Neural cell (in vitro differentiated cells): Measurements from ENCODE around the gene MSLN. TPM values are rescaled to one million over a fixed set of nuclear protein-coding genes. Genes with fewer than 3 reads are reported as not detected.

Source experiments
- H2AFZ ChIP-seq: fragments of 200-600, 300-800 bp; sonication (generic), shearing (Covaris generic); 2 replicates; pipeline ENCODE4 v1.6.0; 2014; ENCODE audit warnings: low read depth, mild to moderate bottlenecking, antibody characterized with exemption, low read length, moderate library complexity
- H3F3A ChIP-seq: fragments of 200-600 bp; shearing (Covaris generic); 2 replicates; pipeline ENCODE4 v1.6.1; 2016; ENCODE audit warnings: mild to moderate bottlenecking, moderate library complexity, mixed read lengths, antibody characterized with exemption, low read length; ENCODE audit not compliant: insufficient read depth, poor library complexity, severe bottlenecking
- H3K27ac ChIP-seq: fragments of 200-600, 300-800 bp; sonication (generic), shearing (Covaris generic); 2 replicates; pipeline ENCODE4 v1.5.1; 2014; ENCODE audit warnings: mild to moderate bottlenecking, low read length, moderate library complexity
- H3K27me3 ChIP-seq: fragments of 300-800, 200-600 bp; sonication (generic), shearing (Covaris generic); 2 replicates; pipeline ENCODE4 v1.6.0; 2014; ENCODE audit warnings: mild to moderate bottlenecking, low read depth, low read length, moderate library complexity; ENCODE audit not compliant: insufficient read depth
- H3K36me3 ChIP-seq: fragments of 300-800, 200-600 bp; sonication (generic), shearing (Covaris generic); 2 replicates; pipeline ENCODE4 v1.5.1; 2014; ENCODE audit warnings: mild to moderate bottlenecking, antibody characterized with exemption, low read length, moderate library complexity; ENCODE audit not compliant: insufficient read depth
- H3K4me2 ChIP-seq: fragments of 300-800, 200-600 bp; sonication (generic), shearing (Covaris generic); 2 replicates; pipeline ENCODE4 v1.6.0; 2014; ENCODE audit warnings: mild to moderate bottlenecking, low read length
- H3K4me3 ChIP-seq: fragments of 300-800, 200-600 bp; sonication (generic), shearing (Covaris generic); 2 replicates; pipeline ENCODE4 v1.5.1; 2014; ENCODE audit warnings: mild to moderate bottlenecking, low read length, moderate library complexity
- H3K79me2 ChIP-seq: fragments of 200-600 bp; shearing (Covaris generic); replicated peaks from 2 replicates; pipeline ENCODE4 v1.6.0; 2014; ENCODE audit warnings: mild to moderate bottlenecking, low read length, moderate library complexity; ENCODE audit not compliant: insufficient read depth
- H3K9ac ChIP-seq: fragments of 300-800, 200-600 bp; sonication (generic), shearing (Covaris generic); 2 replicates; pipeline ENCODE4 v1.6.1; 2016; ENCODE audit warnings: mild to moderate bottlenecking, low read length, mixed read lengths
- H3K9me2 ChIP-seq: fragments of 200-600 bp; shearing (Covaris generic); 2 replicates; pipeline ENCODE4 v1.6.1; 2016; ENCODE audit warnings: mild to moderate bottlenecking, low read length, mixed read lengths; ENCODE audit not compliant: insufficient read depth
- H3K9me3 ChIP-seq: fragments of 200-600, 300-800 bp; sonication (generic), shearing (Covaris generic); 2 replicates; pipeline ENCODE4 v1.6.1; 2016; ENCODE audit warnings: mild to moderate bottlenecking, mixed run types, low read length, moderate library complexity, mixed read lengths
- H4K20me1 ChIP-seq: fragments of 200-600 bp; shearing (Covaris generic); 2 replicates; pipeline ENCODE4 v1.6.1; 2016; ENCODE audit warnings: mild to moderate bottlenecking, mixed run types; ENCODE audit not compliant: insufficient read depth
- CTCF ChIP-seq: fragments of 450-650 bp; IDR thresholded peaks from 2 replicates; pipeline ENCODE4 v1.5.1; 2014; ENCODE audit warnings: antibody characterized with exemption, mild to moderate bottlenecking, moderate library complexity; ENCODE audit not compliant: poor library complexity, severe bottlenecking
- EP300 ChIP-seq: fragments of 450-650 bp; conservative IDR thresholded peaks from 2 replicates; pipeline ENCODE4 v1.6.1; 2014; ENCODE audit warnings: antibody characterized with exemption, mild to moderate bottlenecking, moderate library complexity; ENCODE audit not compliant: poor library complexity, severe bottlenecking
- EZH2 ChIP-seq: fragments of 200-600, 300-800 bp; shearing (Covaris generic), sonication (generic); IDR thresholded peaks from 2 replicates; pipeline ENCODE4 v1.6.1; 2014; ENCODE audit warnings: antibody characterized with exemption, low read length, borderline replicate concordance, mild to moderate bottlenecking; ENCODE audit not compliant: insufficient read depth, poor library complexity, severe bottlenecking
- MXI1 ChIP-seq: fragments of 450-650 bp; conservative IDR thresholded peaks from 2 replicates; pipeline ENCODE4 v1.6.1; 2014; ENCODE audit warnings: antibody characterized with exemption, mild to moderate bottlenecking; ENCODE audit not compliant: poor library complexity, severe bottlenecking
- POLR2AphosphoS5 ChIP-seq: IDR thresholded peaks from 2 replicates; pipeline ENCODE4 v1.6.1; 2012
- RAD21 ChIP-seq: fragments of 450-650 bp; conservative IDR thresholded peaks from 2 replicates; pipeline ENCODE4 v1.6.1; 2014; ENCODE audit warnings: antibody characterized with exemption, mild to moderate bottlenecking, moderate library complexity
- REST ChIP-seq: IDR thresholded peaks from 2 replicates; pipeline ENCODE4 v1.6.1; 2012; ENCODE audit warnings: borderline replicate concordance
- SMC3 ChIP-seq: fragments of 450-650 bp; conservative IDR thresholded peaks from 2 replicates; pipeline ENCODE4 v1.6.1; 2014; ENCODE audit warnings: antibody characterized with exemption, mild to moderate bottlenecking, moderate library complexity; ENCODE audit not compliant: poor library complexity
- TAF1 ChIP-seq: IDR thresholded peaks from 2 replicates; pipeline ENCODE4 v1.6.1; 2012; ENCODE audit warnings: low read depth
- polyA plus RNA-seq: library from polyadenylated mRNA; depleted of rRNA; stranded (reverse); fragments of >200 nt; gene quantifications from 2 replicates; pipeline ENCODE4 v1.2.3, GENCODE V29; 2014

MSLN gene
- polyA plus RNA-seq, 1 donor from 2014 or later, result 0.63 TPM

GRCh38 chr16:776824-777223 is 16.3 kb downstream of the MSLN start:
- no peak overlapping the region for H2AFZ ChIP-seq
- no peaks in the 10 kb centered on the region for H3K9me3 ChIP-seq
- no peak overlapping the region for H3K27ac ChIP-seq
- H3K79me2 ChIP-seq, result no peaks in the 10 kb centered on the region
- TF ChIP-seq POLR2AphosphoS5 (no peak), RAD21 (no peak), SMC3 (no peak), CTCF (no peak), EZH2 (no peak), MXI1 (no peak), TAF1 (no peak)
- H3K9ac ChIP-seq, result no peak overlapping the region
- H3K9me2 ChIP-seq, result no peaks in the 10 kb centered on the region
- no peaks in the 10 kb centered on the region for H4K20me1 ChIP-seq
- H3K27me3 ChIP-seq, result no peaks in the 10 kb centered on the region
- no peaks in the 10 kb centered on the region for H3K36me3 ChIP-seq
- no peak overlapping the region for H3K4me3 ChIP-seq
- no peak overlapping the region for H3K4me2 ChIP-seq
- no peaks in the 10 kb centered on the region for H3F3A ChIP-seq

DNA sequence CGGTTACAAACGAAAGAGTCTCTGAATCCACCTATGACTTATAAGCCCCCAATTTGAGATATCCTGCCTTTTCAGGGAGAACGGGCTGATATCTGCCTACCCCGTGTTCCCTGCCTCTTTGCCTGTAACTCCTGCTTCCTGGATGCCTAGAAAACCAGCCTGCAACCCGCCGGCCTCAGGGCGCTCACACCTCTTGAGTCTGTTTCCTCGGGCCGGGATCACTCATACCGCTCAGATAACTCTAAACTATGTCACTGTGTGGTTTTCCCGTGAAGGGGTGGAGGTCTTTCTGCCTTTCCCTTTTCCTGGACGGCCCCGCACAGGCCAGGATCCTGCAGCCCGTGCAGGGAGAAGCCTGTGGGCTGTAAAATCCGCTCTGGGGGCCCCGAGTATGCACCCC is 17.3 kb downstream of the MSLN start:
- Histone ChIP-seq H3K9me3 (no peaks in the 10 kb centered on the region), H3K27ac (no peak overlapping the region), H3K4me2 (no peak overlapping the region), H3K79me2 (no peaks in the 10 kb centered on the region), H3K9me2 (no peaks in the 10 kb centered on the region), H3K4me3 (no peak overlapping the region), H3K36me3 (no peaks in the 10 kb centered on the region), H3F3A (no peaks in the 10 kb centered on the region), H2AFZ (no peak overlapping the region), H3K9ac (no peak overlapping the region), H4K20me1 (no peaks in the 10 kb centered on the region), H3K27me3 (no peaks in the 10 kb centered on the region)
- TF ChIP-seq POLR2AphosphoS5 (no peak), REST (no peak), TAF1 (no peak), SMC3 (no peak), RAD21 (no peak), EP300 (no peak), MXI1 (no peak), CTCF (no peak), EZH2 (no peak)
